B cell (primary cell): ENCODE measurements around the gene UBN1.

ENCODE experiments used
- EZH2 ChIP-seq: IDR thresholded peaks from 2 replicates; pipeline ENCODE4 v1.6.1; 2012; ENCODE audit warnings: borderline replicate concordance, low read depth, mild to moderate bottlenecking, moderate library complexity, low read length; ENCODE audit not compliant: insufficient read depth, poor library complexity, severe bottlenecking
- TF ChIP-seq, protein P1 (sequence below): fragments of 200-600 bp; IDR thresholded peaks from one replicate; pipeline ENCODE4 v1.8.0; 2022; ENCODE audit warnings: antibody characterized with exemption, mild to moderate bottlenecking

DNA sequence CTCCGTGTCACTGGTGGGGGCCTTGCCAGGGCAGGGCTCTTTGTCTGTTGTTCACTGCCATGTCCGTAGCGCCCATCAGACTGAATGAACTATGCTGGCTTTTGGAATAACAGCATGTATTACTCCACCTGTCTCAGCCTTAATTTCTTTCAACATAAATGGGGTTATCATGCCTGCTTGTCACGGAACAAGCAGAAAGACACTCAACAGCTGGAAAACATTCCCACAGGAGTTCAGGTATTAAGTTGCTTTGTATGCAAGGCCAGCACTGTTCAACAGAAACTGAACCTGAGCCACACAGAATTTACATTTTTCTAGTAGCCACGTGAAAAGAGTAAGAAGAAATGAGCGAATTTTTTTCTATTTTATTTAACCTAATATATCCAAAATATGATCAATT is 76.6 kb downstream of the UBN1 start:
- TF ChIP-seq, protein P1, sequence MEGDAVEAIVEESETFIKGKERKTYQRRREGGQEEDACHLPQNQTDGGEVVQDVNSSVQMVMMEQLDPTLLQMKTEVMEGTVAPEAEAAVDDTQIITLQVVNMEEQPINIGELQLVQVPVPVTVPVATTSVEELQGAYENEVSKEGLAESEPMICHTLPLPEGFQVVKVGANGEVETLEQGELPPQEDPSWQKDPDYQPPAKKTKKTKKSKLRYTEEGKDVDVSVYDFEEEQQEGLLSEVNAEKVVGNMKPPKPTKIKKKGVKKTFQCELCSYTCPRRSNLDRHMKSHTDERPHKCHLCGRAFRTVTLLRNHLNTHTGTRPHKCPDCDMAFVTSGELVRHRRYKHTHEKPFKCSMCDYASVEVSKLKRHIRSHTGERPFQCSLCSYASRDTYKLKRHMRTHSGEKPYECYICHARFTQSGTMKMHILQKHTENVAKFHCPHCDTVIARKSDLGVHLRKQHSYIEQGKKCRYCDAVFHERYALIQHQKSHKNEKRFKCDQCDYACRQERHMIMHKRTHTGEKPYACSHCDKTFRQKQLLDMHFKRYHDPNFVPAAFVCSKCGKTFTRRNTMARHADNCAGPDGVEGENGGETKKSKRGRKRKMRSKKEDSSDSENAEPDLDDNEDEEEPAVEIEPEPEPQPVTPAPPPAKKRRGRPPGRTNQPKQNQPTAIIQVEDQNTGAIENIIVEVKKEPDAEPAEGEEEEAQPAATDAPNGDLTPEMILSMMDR = no peak
- TF ChIP-seq EZH2 = no peak
